Activated CD8-positive, alpha-beta memory T cell treated with anti-CD3 and anti-CD28 coated beads, Interleukin-2, amount 50 U/mL, for 4 hours (primary cell): ENCODE measurements around the gene SLC39A7.
"Not testable (repeated sequence)": the region's sequence is repeated elsewhere in the genome, so short reads cannot be mapped to it uniquely, and the experiment has no call there.

Experiments
- DNase-seq: peaks from one replicate; pipeline ENCODE4 v3.0.0-alpha.2; 2020

SLC39A7 gene

GRCh38 chr6:33206864-33207551, 6.3 kb downstream of the SLC39A7 start:
- DNase-seq: no peak

DNA sequence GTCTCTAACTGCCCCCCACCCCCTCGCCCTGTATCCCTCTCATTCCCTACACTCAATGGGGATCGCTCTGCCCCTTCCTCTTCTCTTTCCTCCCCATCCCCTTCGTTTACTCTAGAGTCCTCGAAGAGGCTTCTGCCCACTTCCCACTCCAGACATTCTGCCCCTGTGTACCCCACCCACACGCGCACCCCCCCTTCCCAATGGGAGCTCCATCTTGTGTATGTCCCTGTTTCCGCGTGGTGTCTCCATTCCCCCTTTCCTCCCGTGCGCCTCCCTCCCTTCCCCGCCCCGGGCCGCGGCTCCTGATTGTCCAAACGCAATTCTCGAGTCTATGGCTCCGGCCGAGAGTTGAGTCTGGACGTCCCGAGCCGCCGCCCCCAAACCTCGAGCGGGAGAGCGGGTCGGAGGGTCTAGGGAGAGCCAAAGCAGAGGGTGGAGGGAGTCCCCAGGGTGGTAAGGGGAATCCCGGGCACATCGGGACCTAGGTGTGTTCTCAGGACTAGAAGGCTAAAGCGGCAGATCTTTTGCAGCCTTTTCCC, 7.0 kb downstream of the SLC39A7 start:
- DNase-seq: no peak

DNA sequence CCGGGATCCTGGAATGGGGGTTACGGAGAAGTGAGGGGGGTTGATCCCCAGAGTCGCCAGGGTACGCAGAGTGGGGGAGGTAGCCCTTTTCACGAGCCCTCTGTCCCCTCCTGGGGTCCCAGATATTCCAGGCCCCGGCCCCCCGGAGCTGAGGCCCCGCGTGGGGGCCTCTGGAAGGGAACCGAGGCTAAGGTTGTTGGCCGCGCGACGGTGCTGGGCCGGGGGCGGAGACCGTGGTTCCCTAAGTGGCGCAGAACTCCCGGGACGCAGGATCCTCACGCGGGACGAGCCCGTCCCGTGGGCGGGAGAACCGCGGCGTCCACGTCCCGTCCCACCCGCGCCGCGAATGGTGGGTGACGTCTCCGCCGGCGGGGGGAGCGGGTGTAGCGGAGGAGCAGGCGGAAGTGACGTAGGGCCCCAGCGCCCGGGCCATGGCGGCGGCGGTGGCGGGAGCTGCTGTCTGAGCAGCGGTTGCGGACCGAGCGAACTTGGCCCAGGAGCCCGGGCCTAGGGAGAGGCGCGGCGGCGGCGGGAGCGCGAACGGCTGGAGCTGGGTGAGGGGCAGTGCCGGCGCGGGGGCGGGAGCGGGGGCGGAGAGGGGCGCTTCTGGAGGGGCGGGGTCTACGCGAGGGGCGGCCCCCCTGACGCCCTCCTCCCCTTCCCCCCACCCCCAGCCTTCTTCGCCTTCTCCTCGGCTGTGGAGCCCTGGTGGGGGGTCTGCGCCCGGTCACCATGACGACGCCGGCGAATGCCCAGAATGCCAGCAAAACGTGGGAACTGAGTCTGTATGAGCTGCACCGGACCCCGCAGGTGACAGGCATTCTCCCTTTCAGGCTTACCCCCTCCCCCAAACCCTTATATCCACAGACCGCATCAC, 7.7 kb downstream of the SLC39A7 start, which contains the start of gene RING1:
Gene RING1 (plus strand): TSS at position 410 of the 877 bp plus-strand sequence. CDS start 323 bp downstream, at position 733.
- peak; percentile 92 for DNase-seq

DNA sequence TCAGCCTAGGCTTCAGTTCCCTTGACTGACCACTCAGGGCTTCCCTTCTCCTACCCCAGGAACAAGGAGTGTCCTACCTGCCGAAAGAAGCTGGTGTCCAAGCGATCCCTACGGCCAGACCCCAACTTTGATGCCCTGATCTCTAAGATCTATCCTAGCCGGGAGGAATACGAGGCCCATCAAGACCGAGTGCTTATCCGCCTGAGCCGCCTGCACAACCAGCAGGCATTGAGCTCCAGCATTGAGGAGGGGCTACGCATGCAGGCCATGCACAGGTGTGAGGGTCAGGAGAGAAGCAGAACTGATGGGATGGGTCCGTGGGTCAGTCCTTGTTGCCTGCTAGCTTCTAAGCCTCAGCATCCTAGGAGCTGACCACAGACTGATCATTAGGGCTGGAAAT, 9.2 kb downstream of the SLC39A7 start:
- DNase-seq: no peak

- no peak for DNase-seq
Measured at GRCh38 chr6:33211136-33211535, 10.5 kb downstream of the SLC39A7 start.

DNA sequence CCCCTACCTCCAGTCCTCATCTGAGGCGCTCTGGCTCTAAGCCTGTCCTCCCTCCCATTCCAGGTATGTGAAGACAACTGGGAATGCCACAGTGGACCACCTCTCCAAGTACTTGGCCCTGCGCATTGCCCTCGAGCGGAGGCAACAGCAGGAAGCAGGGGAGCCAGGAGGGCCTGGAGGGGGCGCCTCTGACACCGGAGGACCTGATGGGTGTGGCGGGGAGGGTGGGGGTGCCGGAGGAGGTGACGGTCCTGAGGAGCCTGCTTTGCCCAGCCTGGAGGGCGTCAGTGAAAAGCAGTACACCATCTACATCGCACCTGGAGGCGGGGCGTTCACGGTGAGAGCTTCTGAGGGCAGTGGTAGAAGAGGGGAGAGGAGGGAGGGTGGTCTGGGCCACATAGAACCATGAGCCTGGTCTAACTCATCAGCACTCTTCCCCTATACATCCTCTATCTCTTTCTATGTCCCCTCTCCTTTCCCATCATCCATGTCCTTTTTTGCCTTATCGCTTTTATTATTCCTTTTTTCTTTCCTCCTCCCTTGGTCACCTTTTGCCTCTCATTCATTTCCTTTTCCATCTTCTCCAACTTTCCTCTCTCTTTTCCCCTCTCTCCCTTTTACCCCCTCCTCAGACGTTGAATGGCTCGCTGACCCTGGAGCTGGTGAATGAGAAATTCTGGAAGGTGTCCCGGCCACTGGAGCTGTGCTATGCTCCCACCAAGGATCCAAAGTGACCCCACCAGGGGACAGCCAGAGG, 11.2 kb downstream of the SLC39A7 start:
- DNase-seq: no peak

DNA sequence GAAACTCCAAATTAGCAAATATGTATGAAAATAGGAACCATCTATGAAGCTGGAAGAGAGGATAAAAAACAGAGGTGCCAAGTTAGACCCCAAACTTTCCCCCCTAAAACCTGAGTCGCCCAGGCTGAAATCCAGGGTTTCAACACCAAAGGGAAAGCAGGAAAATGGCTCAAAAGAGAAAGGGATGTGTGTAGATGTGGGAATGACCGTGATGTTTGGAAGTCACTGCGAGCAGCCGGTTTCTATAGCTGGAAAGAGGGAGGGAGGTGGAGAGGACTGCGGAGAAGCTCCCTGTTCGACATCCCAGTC, 12.1 kb downstream of the SLC39A7 start:
- DNase-seq: no peak

GRCh38 chr6:33213166-33213988, 12.7 kb downstream of the SLC39A7 start:
- DNase-seq: no peak

DNA sequence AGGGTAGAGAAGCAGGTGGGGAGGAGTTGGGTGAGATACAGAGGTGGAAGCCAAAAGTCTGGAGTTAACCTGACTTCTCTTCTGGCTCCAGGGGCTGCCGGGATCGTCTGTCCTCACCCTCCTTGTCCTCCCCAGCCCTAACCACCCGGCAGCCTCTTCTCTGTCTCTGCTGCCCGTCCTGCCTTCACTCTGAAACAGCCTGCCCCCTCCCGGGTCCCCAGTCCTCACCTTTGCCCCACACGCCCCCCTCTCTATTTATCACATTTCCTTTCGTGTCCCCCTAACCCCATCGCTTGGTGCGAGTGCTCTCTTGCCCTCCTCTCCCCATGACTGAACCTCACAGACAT, 13.3 kb downstream of the SLC39A7 start:
- DNase-seq: no peak

- DNase-seq: no peak
Measured at GRCh38 chr6:33215271-33216116, 14.8 kb downstream of the SLC39A7 start.

- DNase-seq: peak; percentile 18
Measured at GRCh38 chr6:33216117-33216649, 15.5 kb downstream of the SLC39A7 start.

GRCh38 chr6:33217246-33217645, 16.6 kb downstream of the SLC39A7 start:
- DNase-seq: no peak

- no peak for DNase-seq
Measured at GRCh38 chr6:33217681-33218080, 17.0 kb downstream of the SLC39A7 start.

DNA sequence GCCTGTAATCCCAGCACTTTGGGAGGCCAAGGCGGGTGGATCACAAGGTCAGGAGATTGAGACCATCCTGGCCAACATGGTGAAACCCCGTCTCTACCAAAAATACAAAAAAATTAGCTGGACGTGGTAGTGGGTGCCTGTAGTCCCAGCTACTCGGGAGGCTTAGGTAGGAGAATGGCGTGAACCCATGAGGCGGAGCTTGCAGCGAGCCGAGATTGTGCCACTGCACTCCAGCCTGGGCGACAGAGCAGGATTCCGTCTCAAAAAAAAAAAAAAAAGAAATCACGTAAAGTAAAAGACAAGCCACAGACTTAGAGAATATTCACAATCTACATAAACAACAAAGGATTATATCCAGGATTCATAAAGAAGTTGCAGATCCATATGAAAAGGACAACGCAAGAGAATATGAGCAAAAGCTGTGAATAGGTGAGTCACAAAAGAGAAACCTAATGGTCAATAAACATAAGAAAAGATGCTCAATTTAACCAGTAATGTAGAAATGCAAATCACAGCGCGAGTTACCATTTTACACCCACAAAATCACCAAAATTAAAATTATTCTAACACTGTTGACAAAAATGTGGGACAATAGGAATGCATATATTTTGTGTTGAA, 25.9 kb downstream of the SLC39A7 start:
- DNase-seq: not testable (repeated sequence)

DNA sequence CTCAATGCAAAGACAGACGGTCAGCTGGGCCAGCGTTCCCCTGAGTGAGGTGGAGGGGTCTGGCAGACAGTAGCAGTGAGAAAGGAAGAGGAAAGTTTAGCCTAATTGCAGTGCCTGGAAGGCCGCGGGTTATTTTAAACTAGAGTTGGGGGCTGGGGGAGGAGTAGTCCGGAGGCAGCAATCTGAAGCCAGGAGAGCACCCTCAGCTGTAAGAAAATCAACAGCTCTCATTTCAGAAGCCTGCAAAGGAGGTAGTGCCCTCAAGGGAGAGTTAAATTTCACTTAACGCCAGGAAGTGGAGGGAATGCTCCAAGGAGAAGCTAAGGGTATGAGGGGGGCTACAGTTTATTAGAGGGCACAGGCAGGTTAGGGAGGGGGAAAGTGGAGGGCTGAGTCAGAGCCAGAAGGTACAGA, 34.6 kb downstream of the SLC39A7 start:
- DNase-seq: no peak

- no peak for DNase-seq
Measured at GRCh38 chr6:33236328-33236727, 35.7 kb downstream of the SLC39A7 start.

DNA sequence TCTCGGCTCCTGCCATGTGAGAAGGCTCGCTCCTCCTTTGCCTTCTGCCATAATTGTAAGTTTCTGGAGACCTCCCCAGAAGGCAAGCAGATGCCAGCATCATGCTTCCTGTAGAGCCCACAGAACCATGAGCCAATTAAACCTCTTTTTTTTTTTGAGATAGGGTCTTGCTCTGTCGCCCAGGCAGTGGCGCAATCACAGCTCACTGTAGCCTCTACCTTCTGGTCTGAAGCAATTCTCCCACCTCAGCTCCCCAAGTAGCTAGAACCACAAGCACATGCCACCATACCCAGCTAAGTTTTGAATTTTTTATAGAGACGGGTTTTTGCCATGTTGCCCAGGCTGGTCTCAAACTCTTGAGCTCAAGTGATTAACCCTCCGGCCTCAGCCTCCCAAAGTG, 36.2 kb downstream of the SLC39A7 start:
- DNase-seq: no peak

DNA sequence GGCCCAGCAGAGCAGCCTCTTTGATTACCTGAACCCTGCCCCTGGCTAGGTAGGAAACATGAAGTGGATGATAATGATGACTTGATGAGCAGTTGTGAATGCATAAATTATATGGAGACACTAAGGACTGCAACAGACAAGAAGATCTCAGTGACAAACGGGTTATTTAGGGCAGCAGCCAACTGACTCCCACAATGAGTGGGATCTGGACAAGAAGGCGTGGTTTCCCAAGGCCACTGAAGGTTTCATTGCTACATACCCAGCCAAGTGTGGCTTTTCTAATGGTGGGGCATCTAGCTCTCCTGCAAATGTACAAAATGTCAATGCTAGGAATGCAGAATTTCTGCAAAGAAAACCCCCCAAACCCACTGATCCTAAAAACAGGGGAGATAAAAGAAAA, 37.1 kb downstream of the SLC39A7 start:
- no peak for DNase-seq

- DNase-seq: no peak
Measured at GRCh38 chr6:33241968-33242367, 41.3 kb downstream of the SLC39A7 start.

DNA sequence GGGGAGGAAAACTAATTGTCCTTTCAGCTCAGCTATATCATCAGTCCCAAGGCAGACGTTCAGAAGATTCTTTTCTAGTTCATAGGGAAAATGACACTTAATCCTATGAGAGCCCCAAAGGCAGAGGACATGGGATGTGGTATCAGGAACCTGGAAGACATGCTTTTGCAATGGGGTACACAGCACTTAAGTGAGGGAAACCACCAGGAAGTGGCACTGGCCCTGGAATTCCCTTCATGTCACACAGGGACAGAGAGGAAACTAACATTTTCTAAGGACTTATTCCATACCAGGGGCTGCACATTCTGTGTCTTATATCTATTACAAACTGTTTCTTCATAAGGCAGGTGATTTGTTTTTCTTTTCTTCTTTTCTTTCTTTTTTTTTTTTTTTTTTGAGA, 42.8 kb downstream of the SLC39A7 start:
- no peak for DNase-seq
